ENCODE data around the gene CANT1. TPM values are rescaled to one million over a fixed set of nuclear protein-coding genes. Genes with fewer than 3 reads are reported as not detected.
A peak's percentile ranks its signal among the peaks of the same experiment; 100 is the strongest.

CANT1 gene
- total RNA-seq, 2 experiments from 2014 or later, result 56.0 to 61.5 TPM

- Mint-ChIP-seq H3K27ac (no peak overlapping the region), H3K36me3 (peaks cover 15% of the 10 kb centered on the region), H3K4me1 (peaks cover 3% of the 10 kb centered on the region), H3K9me3 (no peaks in the 10 kb centered on the region), H3K4me3 (no peak overlapping the region), H3K27me3 (no peaks in the 10 kb centered on the region)
- POLR2A ChIA-PET, result interaction anchor here (1.1 kb wide), 1 partner anchor 14 kb away, joined by 4 read pairs; the partner anchor contains the start of gene CANT1
- DNase-seq, result no peak
- no peak for ATAC-seq (ENCODE audit: low read depth)
These were observed 13.7 kb downstream of the CANT1 start for GRCh38 chr17:78995761-78996451.

GRCh38 chr17:78995022-78995760, 14.4 kb downstream of the CANT1 start:
- H3K4me3 Mint-ChIP-seq, result no peak overlapping the region
- no peaks in the 10 kb centered on the region for H3K9me3 Mint-ChIP-seq
- peaks cover 3% of the 10 kb centered on the region for H3K4me1 Mint-ChIP-seq
- ATAC-seq (ENCODE audit: low read depth) (no peak), DNase-seq (peak; percentile 27)
- POLR2A ChIA-PET, result interaction anchor here (1.1 kb wide), 1 partner anchor 15 kb away, joined by 4 read pairs; the partner anchor contains the start of gene CANT1
- H3K27ac Mint-ChIP-seq, result no peak overlapping the region
- peaks cover 18% of the 10 kb centered on the region for H3K36me3 Mint-ChIP-seq
- no peaks in the 10 kb centered on the region for H3K27me3 Mint-ChIP-seq

GRCh38 chr17:78993981-78994671, 15.4 kb downstream of the CANT1 start:
- Mint-ChIP-seq H3K9me3 (no peaks in the 10 kb centered on the region), H3K4me1 (peaks cover 3% of the 10 kb centered on the region), H3K27ac (no peak overlapping the region), H3K36me3 (peaks cover 18% of the 10 kb centered on the region), H3K4me3 (no peak overlapping the region), H3K27me3 (no peaks in the 10 kb centered on the region)
- peak; percentile 31 for DNase-seq
- POLR2A ChIA-PET, result no interaction called here
- ATAC-seq (ENCODE audit: low read depth), result no peak

- Mint-ChIP-seq H3K9me3 (no peaks in the 10 kb centered on the region), H3K4me3 (no peak overlapping the region), H3K36me3 (peaks cover 20% of the 10 kb centered on the region), H3K4me1 (peaks cover 3% of the 10 kb centered on the region), H3K27me3 (no peaks in the 10 kb centered on the region), H3K27ac (no peak overlapping the region)
- ATAC-seq (ENCODE audit: low read depth), result peak; percentile 46
- POLR2A ChIA-PET, result no interaction called here
- DNase-seq, result peak; percentile 60
These were observed 16.2 kb downstream of the CANT1 start for GRCh38 chr17:78993241-78993956.

- Mint-ChIP-seq H3K9me3 (no peaks in the 10 kb centered on the region), H3K27ac (no peak overlapping the region), H3K4me1 (peaks cover 3% of the 10 kb centered on the region), H3K27me3 (no peaks in the 10 kb centered on the region), H3K36me3 (peaks cover 20% of the 10 kb centered on the region), H3K4me3 (no peak overlapping the region)
- POLR2A ChIA-PET, result no interaction called here
- DNase-seq (peak; percentile 15), ATAC-seq (ENCODE audit: low read depth) (no peak)
These were observed 16.9 kb downstream of the CANT1 start for GRCh38 chr17:78992542-78993212.

- Mint-ChIP-seq H3K36me3 (peaks cover 20% of the 10 kb centered on the region), H3K27ac (no peak overlapping the region), H3K4me1 (peaks cover 6% of the 10 kb centered on the region), H3K4me3 (no peak overlapping the region), H3K27me3 (no peaks in the 10 kb centered on the region), H3K9me3 (no peaks in the 10 kb centered on the region)
- POLR2A ChIA-PET, result no interaction called here
- ATAC-seq (ENCODE audit: low read depth) (no peak), DNase-seq (peak; percentile 17)
These were observed 17.5 kb downstream of the CANT1 start for GRCh38 chr17:78991906-78992532.

GRCh38 chr17:78991017-78991738, 18.4 kb downstream of the CANT1 start:
- H3K9me3 Mint-ChIP-seq, result no peaks in the 10 kb centered on the region
- no peaks in the 10 kb centered on the region for H3K27me3 Mint-ChIP-seq
- peaks cover 14% of the 10 kb centered on the region for H3K4me1 Mint-ChIP-seq
- POLR2A ChIA-PET, result no interaction called here
- DNase-seq, result peak; percentile 12
- H3K36me3 Mint-ChIP-seq, result peaks cover 18% of the 10 kb centered on the region
- no peak overlapping the region for H3K4me3 Mint-ChIP-seq
- H3K27ac Mint-ChIP-seq, result no peak overlapping the region
- no peak for ATAC-seq (ENCODE audit: low read depth)

GRCh38 chr17:78990349-78991016, 19.1 kb downstream of the CANT1 start:
- Mint-ChIP-seq H3K36me3 (peaks cover 15% of the 10 kb centered on the region), H3K9me3 (no peaks in the 10 kb centered on the region), H3K4me3 (no peak overlapping the region), H3K27me3 (no peaks in the 10 kb centered on the region), H3K4me1 (peaks cover 20% of the 10 kb centered on the region), H3K27ac (no peak overlapping the region)
- no peak for ATAC-seq (ENCODE audit: low read depth)
- DNase-seq, result peak; percentile 21
- POLR2A ChIA-PET, result no interaction called here

GRCh38 chr17:78988152-78988551, 21.4 kb downstream of the CANT1 start:
- ATAC-seq (ENCODE audit: low read depth), result no peak
- no peak overlapping the region for H3K4me3 Mint-ChIP-seq
- DNase-seq, result no peak
- no peak overlapping the region for H3K27ac Mint-ChIP-seq
- POLR2A ChIA-PET, result no interaction called here
- no peaks in the 10 kb centered on the region for H3K27me3 Mint-ChIP-seq
- peaks cover 19% of the 10 kb centered on the region for H3K4me1 Mint-ChIP-seq
- peaks cover 11% of the 10 kb centered on the region for H3K36me3 Mint-ChIP-seq
- no peaks in the 10 kb centered on the region for H3K9me3 Mint-ChIP-seq

- no peak overlapping the region for H3K27ac Mint-ChIP-seq
These were observed 22.8 kb downstream of the CANT1 start for GRCh38 chr17:78986649-78987328.

GRCh38 chr17:78986048-78986648, 23.4 kb downstream of the CANT1 start:
- no peak overlapping the region for H3K27ac Mint-ChIP-seq
- no peaks in the 10 kb centered on the region for H3K9me3 Mint-ChIP-seq
- POLR2A ChIA-PET, result no interaction called here
- H3K4me3 Mint-ChIP-seq, result peak overlapping the region; percentile 54
- peaks cover 16% of the 10 kb centered on the region for H3K4me1 Mint-ChIP-seq
- no peak for DNase-seq
- peaks cover 7% of the 10 kb centered on the region for H3K36me3 Mint-ChIP-seq
- peak; percentile 89 for ATAC-seq (ENCODE audit: low read depth)
- no peaks in the 10 kb centered on the region for H3K27me3 Mint-ChIP-seq

More at GRCh38 chr17:78986649-78987328, 22.8 kb downstream of the CANT1 start:
- peak; percentile 7 for ATAC-seq (ENCODE audit: low read depth)
- POLR2A ChIA-PET, result no interaction called here
- H3K9me3 Mint-ChIP-seq, result no peaks in the 10 kb centered on the region
- H3K27me3 Mint-ChIP-seq, result no peaks in the 10 kb centered on the region
- H3K4me3 Mint-ChIP-seq, result peak overlapping the region; percentile 54
- H3K36me3 Mint-ChIP-seq, result peaks cover 7% of the 10 kb centered on the region
- no peak for DNase-seq
- H3K4me1 Mint-ChIP-seq, result peaks cover 16% of the 10 kb centered on the region

Measured in activated naive CD8-positive, alpha-beta T cell treated with anti-CD3 and anti-CD28 coated beads, Interleukin-2, amount 10 ng/mL, durations not matched to agents 7 days and 5 days (primary cell).